ENCODE data around the gene TTC24. TPM values are rescaled to one million over a fixed set of nuclear protein-coding genes. Genes with fewer than 3 reads are reported as not detected.

The TTC24 gene
- total RNA-seq, 6 donors from 2014 or later, result 0.20 TPM; not detected in 5

- DNase-seq, result no peak
- no peak overlapping the region for H3K27ac ChIP-seq
- no peak for TF ChIP-seq EP300 (IDR thresholded peaks at IDR 0.05)
- no peak for TF ChIP-seq CTCF (IDR thresholded peaks at IDR 0.05)
- no peak for TF ChIP-seq POLR2AphosphoS5 (IDR thresholded peaks at IDR 0.05)
- TF ChIP-seq POLR2A (IDR thresholded peaks at IDR 0.05), result no peak
- no peaks in the 10 kb centered on the region for H3K9me3 ChIP-seq
- no peaks in the 10 kb centered on the region for H3K27me3 ChIP-seq
- peaks cover 7 to 18% (median 12%) of the 10 kb centered on the region in 4 donors for H3K4me1 ChIP-seq
- no peak for ATAC-seq (ENCODE audit: low FRiP score in 2 of 2)
- 93 to 95% methylated on average over 3 of the region's 3 CpGs for WGBS, 2 donors
- peaks cover 0 to 51% (median 23%) of the 10 kb centered on the region in 4 donors for H3K36me3 ChIP-seq
- no peak overlapping the region for H3K4me3 ChIP-seq
Measured at GRCh38 chr1:156594190-156594589, 14.7 kb downstream of the TTC24 start.

DNA sequence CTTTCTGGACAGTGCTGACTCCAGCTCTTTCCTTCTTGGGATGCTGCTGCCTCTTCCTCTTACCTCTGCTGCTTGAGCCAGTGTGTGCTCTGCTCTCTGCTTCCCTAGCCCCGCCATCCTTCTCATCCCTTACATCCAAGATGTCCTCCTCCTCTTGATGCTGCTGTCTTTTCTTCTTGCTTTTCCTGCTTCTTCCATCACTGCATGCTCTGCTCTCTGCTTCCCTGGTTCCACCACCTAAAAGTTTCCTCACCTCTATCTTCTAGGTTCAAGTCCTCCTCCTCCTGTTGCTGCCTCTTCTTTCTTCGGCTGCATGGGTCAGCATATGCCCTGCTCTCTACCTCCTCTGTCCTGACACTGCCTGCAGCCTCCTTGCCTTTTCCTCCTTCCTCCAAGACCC, 15.5 kb downstream of the TTC24 start:
- Histone ChIP-seq H3K36me3 (peaks cover 0 to 51% (median 23%) of the 10 kb centered on the region in 4 donors), H3K9me3 (no peaks in the 10 kb centered on the region), H3K4me3 (no peak overlapping the region), H3K4me1 (peaks cover 11 to 23% (median 12%) of the 10 kb centered on the region in 4 donors), H3K27me3 (no peaks in the 10 kb centered on the region), H3K27ac (no peak overlapping the region)
- no peak for ATAC-seq (ENCODE audit: low FRiP score in 2 of 2)
- no peak for DNase-seq
- no peak for TF ChIP-seq EP300 (IDR thresholded peaks at IDR 0.05)
- no peak for TF ChIP-seq POLR2AphosphoS5 (IDR thresholded peaks at IDR 0.05)
- no peak for TF ChIP-seq CTCF (IDR thresholded peaks at IDR 0.05)
- TF ChIP-seq POLR2A (IDR thresholded peaks at IDR 0.05), result no peak
- 89 to 92% methylated on average over 2 of the region's 2 CpGs for WGBS, 2 donors

- H3K27me3 ChIP-seq, result no peaks in the 10 kb centered on the region
- ATAC-seq (ENCODE audit: low FRiP score in 2 of 2), result no peak
- H3K4me3 ChIP-seq, result no peak overlapping the region
- 92 to 100% methylated on average over 2 to 3 of the region's 3 CpGs for WGBS, 2 donors
- peaks cover 15 to 28% (median 20%) of the 10 kb centered on the region in 4 donors for H3K4me1 ChIP-seq
- peaks cover 0 to 51% (median 23%) of the 10 kb centered on the region in 4 donors for H3K36me3 ChIP-seq
- H3K9me3 ChIP-seq, result no peaks in the 10 kb centered on the region
- TF ChIP-seq CTCF (IDR thresholded peaks at IDR 0.05) (no peak), POLR2AphosphoS5 (IDR thresholded peaks at IDR 0.05) (no peak), POLR2A (IDR thresholded peaks at IDR 0.05) (no peak), EP300 (IDR thresholded peaks at IDR 0.05) (no peak)
- DNase-seq, result no peak
- H3K27ac ChIP-seq, result no peak overlapping the region
Measured at GRCh38 chr1:156596426-156596825, 16.9 kb downstream of the TTC24 start.

- WGBS, 2 donors, result 92 to 100% methylated on average over 4 to 5 of the region's 5 CpGs
- H3K4me1 ChIP-seq, result peaks cover 13 to 24% (median 22%) of the 10 kb centered on the region in 4 donors
- no peaks in the 10 kb centered on the region for H3K9me3 ChIP-seq
- ATAC-seq (ENCODE audit: low FRiP score in 2 of 2) (no peak), DNase-seq (no peak)
- no peaks in the 10 kb centered on the region for H3K27me3 ChIP-seq
- TF ChIP-seq POLR2AphosphoS5 (IDR thresholded peaks at IDR 0.05) (no peak), POLR2A (IDR thresholded peaks at IDR 0.05) (no peak), EP300 (IDR thresholded peaks at IDR 0.05) (no peak), CTCF (IDR thresholded peaks at IDR 0.05) (no peak)
- H3K27ac ChIP-seq, result no peak overlapping the region
- no peak overlapping the region for H3K4me3 ChIP-seq
- H3K36me3 ChIP-seq, result peaks cover 0 to 51% (median 22%) of the 10 kb centered on the region in 4 donors
Measured at GRCh38 chr1:156598125-156598524, 18.6 kb downstream of the TTC24 start.

DNA sequence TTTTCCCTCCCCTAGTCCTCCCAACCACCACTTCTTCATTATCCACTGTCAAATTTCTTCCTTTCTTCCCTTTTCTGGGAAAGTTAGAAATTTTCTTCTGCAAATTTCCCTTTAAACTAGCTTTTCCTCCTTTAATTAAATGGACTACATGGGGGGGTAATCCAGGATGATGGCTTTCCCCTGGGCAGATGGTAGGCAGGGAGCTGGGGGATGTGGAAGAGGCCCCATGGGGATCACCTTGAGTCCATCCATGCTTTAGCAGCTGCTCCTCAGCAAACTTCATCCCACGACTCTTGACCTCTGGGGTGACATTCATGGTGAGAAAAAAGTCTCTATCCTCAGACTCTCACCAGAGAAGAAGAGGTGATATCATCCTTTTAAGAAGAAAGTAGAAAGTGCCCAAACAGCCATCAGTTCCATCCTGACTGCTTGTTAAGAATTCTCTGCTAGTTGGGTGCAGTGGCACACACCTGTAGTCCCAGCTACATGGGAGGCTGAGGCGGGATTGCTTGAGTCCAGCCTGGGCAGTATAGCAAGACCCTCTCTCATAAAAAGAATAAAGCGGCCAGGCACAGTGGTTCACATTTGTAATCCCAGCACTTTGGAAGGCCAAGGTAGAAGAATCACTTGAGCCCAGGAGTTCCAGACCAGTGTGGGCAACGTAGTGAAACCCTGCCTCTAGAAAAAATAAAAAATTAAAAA, 19.4 kb downstream of the TTC24 start:
- DNase-seq (no peak), ATAC-seq (ENCODE audit: low FRiP score in 2 of 2) (no peak)
- 97% methylated on average over 4 of the region's 4 CpGs for WGBS, 2 donors
- H3K27me3 ChIP-seq, result no peaks in the 10 kb centered on the region
- H3K36me3 ChIP-seq, result peaks cover 0 to 46% (median 22%) of the 10 kb centered on the region in 4 donors
- no peak overlapping the region for H3K27ac ChIP-seq
- H3K4me1 ChIP-seq, result peaks cover 13 to 24% (median 22%) of the 10 kb centered on the region in 4 donors
- no peak overlapping the region for H3K4me3 ChIP-seq
- no peaks in the 10 kb centered on the region for H3K9me3 ChIP-seq
- TF ChIP-seq POLR2A (IDR thresholded peaks at IDR 0.05), result no peak

All from upper lobe of left lung (tissue), 6 donors.